MV-4-11 (cell line): ENCODE measurements around the gene DAZL.

ENCODE experiments used
- DNase-seq: peaks from one replicate; lab custom pipeline; 2025; lab: John Stamatoyannopoulos, UW

DAZL gene

GRCh38 chr3:16595778-16596177 is 9.4 kb downstream of the DAZL start:
- no peak for DNase-seq

GRCh38 chr3:16589867-16590624 is 15.2 kb downstream of the DAZL start:
- DNase-seq, result peak; percentile 62

GRCh38 chr3:16589120-16589519 is 16.1 kb downstream of the DAZL start:
- no peak for DNase-seq

- DNase-seq, result no peak
Measured at GRCh38 chr3:16587681-16588060, 17.6 kb downstream of the DAZL start.

GRCh38 chr3:16587047-16587680 is 18.1 kb downstream of the DAZL start:
- DNase-seq, result peak; percentile 4

- DNase-seq, result no peak
Measured at GRCh38 chr3:16584880-16585279, 20.3 kb downstream of the DAZL start.

- no peak for DNase-seq
Measured at GRCh38 chr3:16583551-16583950, 21.7 kb downstream of the DAZL start.

GRCh38 chr3:16570113-16570512 is 35.1 kb downstream of the DAZL start:
- DNase-seq, result no peak

GRCh38 chr3:16568532-16568931 is 36.7 kb downstream of the DAZL start:
- DNase-seq, result no peak

GRCh38 chr3:16568115-16568514 is 37.1 kb downstream of the DAZL start:
- no peak for DNase-seq

- DNase-seq, result peak; percentile 50
Measured at GRCh38 chr3:16559653-16560365, 45.4 kb downstream of the DAZL start.

GRCh38 chr3:16554126-16554525 is 51.1 kb downstream of the DAZL start:
- no peak for DNase-seq

GRCh38 chr3:16552757-16553156 is 52.5 kb downstream of the DAZL start:
- DNase-seq, result no peak

GRCh38 chr3:16551342-16551976 is 53.8 kb downstream of the DAZL start:
- DNase-seq, result no peak

GRCh38 chr3:16550676-16551341 is 54.4 kb downstream of the DAZL start:
- peak; percentile 86 for DNase-seq

- no peak for DNase-seq
Measured at GRCh38 chr3:16550305-16550675, 54.9 kb downstream of the DAZL start.

GRCh38 chr3:16548721-16549120 is 56.5 kb downstream of the DAZL start:
- no peak for DNase-seq

GRCh38 chr3:16547561-16548357 is 57.5 kb downstream of the DAZL start:
- no peak for DNase-seq

GRCh38 chr3:16546186-16547010 is 58.8 kb downstream of the DAZL start:
- no peak for DNase-seq

GRCh38 chr3:16545413-16546185 is 59.6 kb downstream of the DAZL start:
- DNase-seq, result no peak
